Measurements from ENCODE around the gene NSUN7. TPM values are rescaled to one million over a fixed set of nuclear protein-coding genes. Genes with fewer than 3 reads are reported as not detected.

Gene NSUN7
- total and polyA plus RNA-seq, 4 donors, result 0.21 to 4.5 (median 1.3) TPM

DNA sequence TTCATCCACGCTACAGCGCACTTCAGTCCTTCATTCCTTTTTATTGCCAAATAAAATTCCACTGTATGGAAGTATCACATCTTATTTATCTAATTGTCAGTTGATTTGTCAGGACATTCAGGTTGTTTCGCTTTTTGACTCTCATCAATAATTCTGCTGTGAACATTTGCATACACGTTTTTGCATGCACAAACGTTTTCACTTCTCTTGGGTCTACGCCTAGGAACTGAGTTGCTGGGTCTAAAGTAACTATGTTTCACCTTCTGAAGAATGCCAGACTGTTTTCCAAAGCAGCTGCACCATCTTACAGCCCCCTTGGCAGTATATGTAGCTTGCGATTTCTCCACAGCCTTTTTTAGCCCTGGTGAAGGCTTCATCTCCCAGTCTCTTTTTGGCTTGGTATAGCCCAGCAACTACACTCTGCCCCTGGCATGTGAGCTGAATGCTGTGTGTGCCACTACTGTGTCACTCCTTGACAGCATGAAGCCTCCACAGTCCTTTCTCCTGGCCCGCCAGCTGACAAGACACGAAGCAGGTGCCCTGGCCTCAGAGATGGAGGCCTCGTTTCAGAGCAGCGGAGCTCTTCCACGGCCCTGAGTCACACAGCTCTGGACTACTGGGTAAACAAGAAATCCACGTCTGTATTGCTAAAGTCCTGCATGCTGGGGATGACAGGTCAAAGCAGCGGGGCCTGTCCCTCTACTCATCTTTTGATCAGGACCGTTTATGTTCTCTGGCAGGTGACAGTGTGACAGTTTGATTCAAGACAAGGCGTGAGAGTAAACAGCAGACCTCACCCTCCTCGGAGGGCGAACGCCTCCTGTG is 75.5 kb downstream of the NSUN7 start:
- no peak overlapping the region for H3K27ac ChIP-seq (ENCODE audit: low read depth in 1 of 2, low read length in 2 of 2)

DNA sequence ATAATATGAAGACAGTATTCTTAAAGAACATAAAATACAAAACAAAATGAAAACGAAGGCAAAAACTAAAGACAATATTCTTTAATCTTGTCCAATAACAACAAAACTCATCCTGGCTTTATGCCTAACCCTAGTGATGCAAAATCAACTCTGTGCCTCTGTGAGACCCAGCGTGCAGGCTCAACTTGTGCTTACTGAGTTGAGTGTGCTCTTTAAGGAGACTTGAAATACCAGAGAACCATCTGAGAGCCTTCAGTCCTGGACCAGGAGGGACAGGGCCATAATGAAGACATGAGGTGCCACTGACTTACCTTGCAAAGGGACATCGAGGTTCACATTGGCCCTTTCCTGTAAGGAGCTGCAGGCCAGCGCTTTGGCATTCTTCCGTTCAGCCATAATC is 77.1 kb downstream of the NSUN7 start:
- no peak overlapping the region for H3K4me3 ChIP-seq (ENCODE audit: low read depth in 1 of 3, low read length in 3 of 3)
- WGBS, result 95% methylated on average over 5 of the region's 5 CpGs
- H3K4me1 ChIP-seq (ENCODE audit: control insufficient read depth in 4 of 4, insufficient read depth in 4 of 4, low read length in 3 of 4), result no peaks in the 10 kb centered on the region
- no peak overlapping the region for H3K27ac ChIP-seq (ENCODE audit: low read depth in 1 of 2, low read length in 2 of 2)
- DNase-seq (ENCODE audit: low spot score), result no peak
- H3K9ac ChIP-seq (ENCODE audit: low read depth in 1 of 2, low read length in 2 of 2), result no peak overlapping the region
- peaks cover 0 to 42% (median 23%) of the 10 kb centered on the region in 4 donors for H3K36me3 ChIP-seq (ENCODE audit: control insufficient read depth in 4 of 4, insufficient read depth in 3 of 4, low read depth in 1 of 4, low read length in 3 of 4)
- no peaks in the 10 kb centered on the region for H3K9me3 ChIP-seq (ENCODE audit: control insufficient read depth in 4 of 4, low read length in 3 of 4)
- H3K27me3 ChIP-seq (ENCODE audit: control insufficient read depth in 4 of 4, insufficient read depth in 4 of 4, low read length in 3 of 4), result no peaks in the 10 kb centered on the region
- no peak for TF ChIP-seq EGR1 (IDR thresholded peaks at IDR 0.05; ENCODE audit: low read depth in 2 of 2)
- no peak for TF ChIP-seq NR2F2 (IDR thresholded peaks at IDR 0.05)
- TF ChIP-seq, protein P1, sequence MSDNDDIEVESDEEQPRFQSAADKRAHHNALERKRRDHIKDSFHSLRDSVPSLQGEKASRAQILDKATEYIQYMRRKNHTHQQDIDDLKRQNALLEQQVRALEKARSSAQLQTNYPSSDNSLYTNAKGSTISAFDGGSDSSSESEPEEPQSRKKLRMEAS (IDR thresholded peaks at IDR 0.05), result no peak
- no peak for TF ChIP-seq SP1 (IDR thresholded peaks at IDR 0.05)
- TF ChIP-seq GABPA (IDR thresholded peaks at IDR 0.05 in 1 of 2, conservative IDR thresholded peaks at IDR 0.05 in 1 of 2), result no peak
- no peak for TF ChIP-seq HNF4G (IDR thresholded peaks at IDR 0.05)
- TF ChIP-seq, protein P2, sequence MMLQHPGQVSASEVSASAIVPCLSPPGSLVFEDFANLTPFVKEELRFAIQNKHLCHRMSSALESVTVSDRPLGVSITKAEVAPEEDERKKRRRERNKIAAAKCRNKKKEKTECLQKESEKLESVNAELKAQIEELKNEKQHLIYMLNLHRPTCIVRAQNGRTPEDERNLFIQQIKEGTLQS (IDR thresholded peaks at IDR 0.05), result no peak
- TF ChIP-seq RXRA (IDR thresholded peaks at IDR 0.05), result no peak
- no peak for TF ChIP-seq TAF1 (conservative IDR thresholded peaks at IDR 0.05)
- TF ChIP-seq, protein P3, sequence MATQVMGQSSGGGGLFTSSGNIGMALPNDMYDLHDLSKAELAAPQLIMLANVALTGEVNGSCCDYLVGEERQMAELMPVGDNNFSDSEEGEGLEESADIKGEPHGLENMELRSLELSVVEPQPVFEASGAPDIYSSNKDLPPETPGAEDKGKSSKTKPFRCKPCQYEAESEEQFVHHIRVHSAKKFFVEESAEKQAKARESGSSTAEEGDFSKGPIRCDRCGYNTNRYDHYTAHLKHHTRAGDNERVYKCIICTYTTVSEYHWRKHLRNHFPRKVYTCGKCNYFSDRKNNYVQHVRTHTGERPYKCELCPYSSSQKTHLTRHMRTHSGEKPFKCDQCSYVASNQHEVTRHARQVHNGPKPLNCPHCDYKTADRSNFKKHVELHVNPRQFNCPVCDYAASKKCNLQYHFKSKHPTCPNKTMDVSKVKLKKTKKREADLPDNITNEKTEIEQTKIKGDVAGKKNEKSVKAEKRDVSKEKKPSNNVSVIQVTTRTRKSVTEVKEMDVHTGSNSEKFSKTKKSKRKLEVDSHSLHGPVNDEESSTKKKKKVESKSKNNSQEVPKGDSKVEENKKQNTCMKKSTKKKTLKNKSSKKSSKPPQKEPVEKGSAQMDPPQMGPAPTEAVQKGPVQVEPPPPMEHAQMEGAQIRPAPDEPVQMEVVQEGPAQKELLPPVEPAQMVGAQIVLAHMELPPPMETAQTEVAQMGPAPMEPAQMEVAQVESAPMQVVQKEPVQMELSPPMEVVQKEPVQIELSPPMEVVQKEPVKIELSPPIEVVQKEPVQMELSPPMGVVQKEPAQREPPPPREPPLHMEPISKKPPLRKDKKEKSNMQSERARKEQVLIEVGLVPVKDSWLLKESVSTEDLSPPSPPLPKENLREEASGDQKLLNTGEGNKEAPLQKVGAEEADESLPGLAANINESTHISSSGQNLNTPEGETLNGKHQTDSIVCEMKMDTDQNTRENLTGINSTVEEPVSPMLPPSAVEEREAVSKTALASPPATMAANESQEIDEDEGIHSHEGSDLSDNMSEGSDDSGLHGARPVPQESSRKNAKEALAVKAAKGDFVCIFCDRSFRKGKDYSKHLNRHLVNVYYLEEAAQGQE (IDR thresholded peaks at IDR 0.05), result no peak
- no peak for TF ChIP-seq YY1 (IDR thresholded peaks at IDR 0.05)
- TF ChIP-seq RAD21 (IDR thresholded peaks at IDR 0.05), result no peak
- TF ChIP-seq HNF4A (conservative IDR thresholded peaks at IDR 0.05), result no peak
- TF ChIP-seq JUND (IDR thresholded peaks at IDR 0.05), result no peak

More for the DNA sequence above, 75.5 kb downstream of the NSUN7 start:
- no peaks in the 10 kb centered on the region for H3K4me1 ChIP-seq (ENCODE audit: control insufficient read depth in 4 of 4, insufficient read depth in 4 of 4, low read length in 3 of 4)
- 93% methylated on average over 19 of the region's 19 CpGs for WGBS
- H3K9me3 ChIP-seq (ENCODE audit: control insufficient read depth in 4 of 4, low read length in 3 of 4), result no peaks in the 10 kb centered on the region
- peaks cover 3 to 46% (median 26%) of the 10 kb centered on the region in 4 donors for H3K36me3 ChIP-seq (ENCODE audit: control insufficient read depth in 4 of 4, insufficient read depth in 3 of 4, low read depth in 1 of 4, low read length in 3 of 4)
- H3K9ac ChIP-seq (ENCODE audit: low read depth in 1 of 2, low read length in 2 of 2), result no peak overlapping the region
- TF ChIP-seq, protein P3 (IDR thresholded peaks at IDR 0.05), result no peak
- TF ChIP-seq RAD21 (IDR thresholded peaks at IDR 0.05), result no peak
- TF ChIP-seq, protein P2 (IDR thresholded peaks at IDR 0.05), result no peak
- no peak for TF ChIP-seq JUND (IDR thresholded peaks at IDR 0.05)
- TF ChIP-seq RXRA (IDR thresholded peaks at IDR 0.05), result no peak
- TF ChIP-seq, protein P4, sequence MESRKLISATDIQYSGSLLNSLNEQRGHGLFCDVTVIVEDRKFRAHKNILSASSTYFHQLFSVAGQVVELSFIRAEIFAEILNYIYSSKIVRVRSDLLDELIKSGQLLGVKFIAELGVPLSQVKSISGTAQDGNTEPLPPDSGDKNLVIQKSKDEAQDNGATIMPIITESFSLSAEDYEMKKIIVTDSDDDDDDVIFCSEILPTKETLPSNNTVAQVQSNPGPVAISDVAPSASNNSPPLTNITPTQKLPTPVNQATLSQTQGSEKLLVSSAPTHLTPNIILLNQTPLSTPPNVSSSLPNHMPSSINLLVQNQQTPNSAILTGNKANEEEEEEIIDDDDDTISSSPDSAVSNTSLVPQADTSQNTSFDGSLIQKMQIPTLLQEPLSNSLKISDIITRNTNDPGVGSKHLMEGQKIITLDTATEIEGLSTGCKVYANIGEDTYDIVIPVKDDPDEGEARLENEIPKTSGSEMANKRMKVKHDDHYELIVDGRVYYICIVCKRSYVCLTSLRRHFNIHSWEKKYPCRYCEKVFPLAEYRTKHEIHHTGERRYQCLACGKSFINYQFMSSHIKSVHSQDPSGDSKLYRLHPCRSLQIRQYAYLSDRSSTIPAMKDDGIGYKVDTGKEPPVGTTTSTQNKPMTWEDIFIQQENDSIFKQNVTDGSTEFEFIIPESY (IDR thresholded peaks at IDR 0.05), result no peak
- TF ChIP-seq GABPA (IDR thresholded peaks at IDR 0.05 in 1 of 2, conservative IDR thresholded peaks at IDR 0.05 in 1 of 2), result no peak
- no peak for TF ChIP-seq FOXA1 (IDR thresholded peaks at IDR 0.05)
- no peak for TF ChIP-seq HNF4A (conservative IDR thresholded peaks at IDR 0.05)
- TF ChIP-seq YY1 (IDR thresholded peaks at IDR 0.05), result no peak
- TF ChIP-seq, protein P1 (IDR thresholded peaks at IDR 0.05), result no peak
- TF ChIP-seq TAF1 (conservative IDR thresholded peaks at IDR 0.05), result no peak
- no peak for TF ChIP-seq NR2F2 (IDR thresholded peaks at IDR 0.05)
- no peak for DNase-seq (ENCODE audit: low spot score)
- H3K4me3 ChIP-seq (ENCODE audit: low read depth in 1 of 3, low read length in 3 of 3), result no peak overlapping the region
- no peaks in the 10 kb centered on the region for H3K27me3 ChIP-seq (ENCODE audit: control insufficient read depth in 4 of 4, insufficient read depth in 4 of 4, low read length in 3 of 4)
